HL-60 (cell line): ENCODE data around the gene TRPV5.

Experiments
- DNase-seq, 2 experiments: peaks; one replicate each; pipeline ENCODE4 v3.0.0-alpha.2; 2010 to 2020; ENCODE audit warnings: low read depth in 1 of 2, low spot score in 1 of 2
- H3K27ac ChIP-seq: fragments of 250-450 bp; sonication (Bioruptor Pico); replicated peaks from 2 replicates; pipeline ENCODE4 v1.5.1; 2020; ENCODE audit warnings: mild to moderate bottlenecking, moderate library complexity
- H3K27me3 ChIP-seq: fragments of 250-450 bp; sonication (Bioruptor Pico); 2 replicates; pipeline ENCODE4 v1.5.1; 2021; ENCODE audit warnings: mild to moderate bottlenecking, moderate library complexity; ENCODE audit not compliant: insufficient read depth, poor library complexity, severe bottlenecking
- H3K4me3 ChIP-seq: replicated peaks from 2 replicates; pipeline ENCODE4 v1.5.1; 2011; ENCODE audit warnings: mild to moderate bottlenecking, control low read depth, low read length; ENCODE audit not compliant: insufficient read depth
- CTCF ChIP-seq: IDR thresholded peaks from one replicate; pipeline ENCODE4 v1.5.1; 2011; ENCODE audit warnings: low read length, control low read depth, inconsistent platforms; ENCODE audit not compliant: insufficient read depth
- GABPA ChIP-seq: IDR thresholded peaks from 2 replicates; pipeline ENCODE4 v1.6.1; 2012; ENCODE audit warnings: low read depth
- POLR2AphosphoS5 ChIP-seq: IDR thresholded peaks from 2 replicates; pipeline ENCODE4 v1.6.1; 2012; ENCODE audit warnings: low read depth
- REST ChIP-seq: IDR thresholded peaks from 2 replicates; pipeline ENCODE4 v1.6.1; 2012; ENCODE audit warnings: low read depth; ENCODE audit not compliant: insufficient replicate concordance
- SPI1 ChIP-seq: IDR thresholded peaks from 2 replicates; pipeline ENCODE4 v1.6.1; 2012; ENCODE audit warnings: low read depth, mild to moderate bottlenecking, borderline replicate concordance

Gene TRPV5

GRCh38 chr7:142894985-142895593 is 38.5 kb downstream of the TRPV5 start:
- no peak for DNase-seq
- H3K27ac ChIP-seq, result no peak overlapping the region
- H3K4me3 ChIP-seq, result no peak overlapping the region
- TF ChIP-seq REST (no peak), GABPA (no peak), CTCF (no peak), SPI1 (no peak), POLR2AphosphoS5 (no peak)
- H3K27me3 ChIP-seq, result no peaks in the 10 kb centered on the region

- DNase-seq, result no peak
- no peak overlapping the region for H3K27ac ChIP-seq
- TF ChIP-seq GABPA (no peak), POLR2AphosphoS5 (no peak), REST (no peak), SPI1 (no peak), CTCF (no peak)
- H3K4me3 ChIP-seq, result no peak overlapping the region
- H3K27me3 ChIP-seq, result no peaks in the 10 kb centered on the region
These were observed 39.2 kb downstream of the TRPV5 start for GRCh38 chr7:142894112-142894984.

- no peaks in the 10 kb centered on the region for H3K27me3 ChIP-seq
These were observed 40.6 kb downstream of the TRPV5 start for GRCh38 chr7:142892951-142893350.

More at GRCh38 chr7:142892951-142893350, 40.6 kb downstream of the TRPV5 start:
- Histone ChIP-seq H3K27ac (no peak overlapping the region), H3K4me3 (no peak overlapping the region)
- no peak for TF ChIP-seq GABPA
- TF ChIP-seq SPI1, result no peak
- no peak for TF ChIP-seq POLR2AphosphoS5
- TF ChIP-seq REST, result no peak
- TF ChIP-seq CTCF, result no peak
- DNase-seq, result no peak
